ENCODE data around the gene NAGA. TPM values are rescaled to one million over a fixed set of nuclear protein-coding genes. Genes with fewer than 3 reads are reported as not detected.
"Not testable (repeated sequence)": the region's sequence is repeated elsewhere in the genome, so short reads cannot be mapped to it uniquely, and the experiment has no call there.

Gene NAGA
- total RNA-seq, 1 donor from 2014 or later, result 21.7 TPM

DNA sequence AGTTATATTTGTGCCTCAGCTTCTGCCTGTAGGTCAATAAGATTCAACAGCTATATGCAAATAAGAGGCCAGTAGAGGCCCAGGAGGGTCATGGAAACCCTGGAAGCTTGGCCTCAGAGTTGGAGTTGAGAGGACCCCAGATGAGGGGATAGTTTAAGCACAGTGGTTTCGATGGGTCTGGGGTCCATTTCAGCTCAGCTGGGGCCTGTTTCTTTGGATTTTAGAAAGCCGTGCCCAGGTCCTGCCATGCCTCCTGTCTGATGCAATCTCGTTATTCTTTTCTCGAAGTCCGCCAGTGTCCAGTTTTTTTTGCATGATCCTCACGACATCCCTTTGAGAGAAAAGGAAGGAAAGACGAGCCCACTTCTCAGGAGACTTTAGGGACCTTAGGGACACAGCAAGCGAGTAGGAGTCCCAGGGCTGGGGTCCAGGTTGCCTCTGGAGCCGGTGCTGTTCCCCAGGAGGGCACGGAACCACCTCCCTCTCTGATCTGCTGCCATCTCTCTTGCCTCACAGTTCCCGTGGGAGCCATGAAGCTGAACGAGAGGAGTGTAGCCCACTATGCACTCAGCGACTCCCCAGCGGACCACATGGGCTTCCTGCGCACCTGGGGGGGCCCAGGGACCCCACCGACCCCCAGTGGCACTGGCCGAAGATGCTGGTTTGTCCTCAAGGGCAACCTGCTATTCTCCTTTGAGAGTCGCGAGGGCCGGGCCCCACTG is 6.3 kb upstream of the NAGA start:
- DNase-seq (ENCODE audit: low read depth in 2 of 2), result no peak

DNA sequence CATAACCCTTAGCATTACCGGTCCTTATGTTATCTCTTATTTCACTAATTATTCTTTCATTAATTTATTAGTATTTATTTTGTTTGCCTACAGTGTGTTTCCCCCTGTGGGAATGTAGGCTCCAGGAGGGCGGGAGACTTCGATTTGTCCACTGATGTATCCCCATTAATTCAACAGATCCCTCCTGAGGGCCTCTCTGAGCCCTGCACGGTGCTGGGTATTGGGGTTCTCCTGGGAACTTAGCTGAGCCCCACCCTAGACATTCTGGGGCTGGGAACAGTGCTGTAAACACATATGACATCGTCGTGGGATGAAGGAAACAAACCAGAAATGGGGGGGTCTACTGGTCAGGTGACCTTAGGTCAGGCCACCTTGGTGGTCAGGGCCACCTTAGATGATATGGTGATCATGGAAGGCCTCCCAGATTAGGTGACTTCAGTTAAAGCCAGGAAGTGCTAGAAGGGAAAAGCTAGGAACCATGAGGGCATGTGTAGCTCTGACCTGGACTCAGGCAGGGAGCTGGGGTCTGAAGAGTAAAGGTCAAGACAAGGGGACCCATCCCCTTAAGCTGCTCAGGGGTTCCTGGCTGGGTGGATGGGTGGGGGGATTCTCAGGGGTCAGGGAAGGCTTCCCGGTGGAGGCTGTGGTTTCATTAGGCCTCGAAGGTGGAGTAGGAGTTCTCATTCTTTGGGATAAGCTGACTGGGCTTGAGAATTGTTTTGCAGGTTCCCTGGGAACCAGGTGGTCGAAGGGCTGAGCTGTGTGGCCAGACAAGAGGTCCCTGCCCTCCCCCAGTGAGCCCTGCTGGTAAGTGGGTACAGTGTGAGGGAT is 4.4 kb upstream of the NAGA start:
- DNase-seq (ENCODE audit: low read depth in 2 of 2), result peak in 1 of 2 donors; percentile 13

DNA sequence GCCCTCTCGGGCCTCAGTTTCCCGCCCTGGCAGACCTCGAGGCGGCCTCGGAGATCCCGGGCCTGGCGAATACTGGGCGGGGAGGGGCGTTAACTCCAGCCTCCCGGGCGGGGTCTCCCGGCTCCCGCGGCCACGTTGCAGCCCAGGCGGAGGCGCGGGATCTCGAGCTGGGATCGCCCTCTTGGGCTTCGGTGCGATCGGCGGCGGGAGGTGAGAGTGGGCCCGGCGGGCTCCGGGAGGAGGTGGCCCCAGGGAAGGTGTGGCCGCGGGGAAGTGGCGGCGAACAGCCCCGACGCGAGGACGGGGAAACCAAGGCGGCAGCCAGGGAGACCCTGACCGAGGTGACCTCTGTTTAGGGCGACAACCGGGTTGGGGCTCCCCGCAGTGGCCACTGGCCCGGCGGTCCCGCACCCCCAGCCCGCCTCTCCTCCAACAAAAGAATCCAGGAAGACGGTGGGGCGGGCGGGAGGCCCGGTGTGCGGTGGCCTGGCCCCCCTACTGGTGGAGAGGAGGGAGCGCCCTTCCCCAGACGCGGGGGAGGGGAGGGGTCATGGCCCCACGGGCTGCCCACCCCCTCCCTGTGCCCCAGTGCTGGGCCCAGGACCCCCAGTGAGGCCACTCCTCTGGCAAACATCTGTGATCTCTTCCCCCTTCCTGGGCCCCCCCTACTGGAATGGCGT is 3.7 kb upstream of the NAGA start, which contains the start of gene PHETA2:
TSS of gene PHETA2 (plus strand) at position 117 of the 680 bp plus-strand sequence. CDS start 3,046 bp downstream, outside the sequence.
- peak in 1 of 2 donors; percentile 65 for DNase-seq (ENCODE audit: low read depth in 2 of 2)

DNA sequence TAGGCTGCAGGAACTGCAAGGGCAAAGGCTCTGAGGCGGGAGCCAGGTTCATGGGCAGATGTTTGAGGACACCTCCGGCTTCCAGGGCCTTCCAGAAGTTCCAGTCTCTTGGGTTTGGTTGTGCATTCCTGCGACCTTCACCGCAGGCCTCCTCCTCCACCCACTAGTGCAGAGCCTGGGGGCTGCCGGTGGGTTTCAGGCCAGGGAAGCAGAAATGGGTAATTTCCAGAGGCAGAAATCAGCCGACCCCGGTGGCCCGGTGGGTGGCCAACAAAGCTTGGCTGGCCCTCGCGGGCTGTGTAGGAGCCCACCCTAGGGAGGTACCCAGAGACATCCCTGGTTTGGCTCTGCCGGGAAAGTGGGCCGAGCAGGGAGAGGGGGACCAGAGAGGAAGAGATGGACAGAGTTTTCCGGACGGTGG is 3.0 kb upstream of the NAGA start:
- no peak for DNase-seq (ENCODE audit: low read depth in 2 of 2)

DNA sequence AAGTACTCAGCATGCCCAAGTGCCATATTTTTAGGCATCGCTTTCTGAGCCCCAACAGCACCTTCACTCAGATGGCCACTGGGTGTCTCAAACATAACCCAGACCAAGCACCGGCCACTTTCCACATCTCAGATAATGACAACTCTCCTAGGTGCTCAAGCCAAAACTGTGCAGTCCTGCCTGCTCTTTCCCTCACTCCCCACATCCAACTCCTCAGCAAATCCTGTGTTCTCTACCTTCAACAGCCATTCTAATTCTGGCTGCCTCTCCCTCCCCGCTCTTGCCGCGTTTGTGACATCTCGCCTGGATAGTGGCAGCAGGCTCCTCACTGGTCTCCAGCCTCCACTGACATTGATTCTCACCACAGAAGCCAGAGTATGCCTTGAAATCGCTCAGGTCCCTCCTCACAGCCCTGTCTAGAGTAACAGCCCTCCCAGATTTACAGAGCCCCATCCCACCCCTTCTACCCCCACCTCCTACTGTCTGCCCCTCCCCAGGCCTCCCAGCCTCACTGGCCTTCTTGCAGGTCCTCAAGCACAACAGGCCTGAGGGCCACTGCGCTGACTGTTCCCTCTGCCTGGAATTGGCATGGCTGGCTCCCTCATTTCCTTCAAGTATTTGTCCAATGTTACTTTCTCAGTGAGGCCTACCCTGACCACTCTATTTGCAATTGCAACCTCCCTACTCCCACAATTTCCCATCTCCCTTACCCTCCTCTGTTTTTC is 2.2 kb upstream of the NAGA start:
- DNase-seq (ENCODE audit: low read depth in 2 of 2), result no peak

DNA sequence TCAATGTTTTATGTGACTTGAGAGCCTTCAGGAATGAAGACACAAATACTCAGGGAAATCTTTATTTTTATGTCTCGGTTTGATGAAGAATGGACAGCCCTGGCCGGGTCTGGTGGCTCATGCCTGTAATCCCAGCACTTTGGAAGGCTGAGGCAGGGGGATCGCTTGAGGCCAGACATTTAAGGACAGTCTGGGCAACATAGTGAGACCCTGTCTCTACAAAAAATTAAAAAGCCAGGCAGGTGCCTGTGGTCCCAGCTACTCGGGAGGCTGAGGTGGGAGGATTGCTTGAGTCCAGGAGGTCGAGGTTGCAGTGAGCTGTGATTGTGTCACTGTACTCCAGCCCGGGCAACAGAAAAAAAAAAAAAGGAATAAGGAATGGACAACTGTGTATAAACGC is 896 bp upstream of the NAGA start:
- not testable (repeated sequence) for DNase-seq (ENCODE audit: low read depth in 2 of 2)

DNA sequence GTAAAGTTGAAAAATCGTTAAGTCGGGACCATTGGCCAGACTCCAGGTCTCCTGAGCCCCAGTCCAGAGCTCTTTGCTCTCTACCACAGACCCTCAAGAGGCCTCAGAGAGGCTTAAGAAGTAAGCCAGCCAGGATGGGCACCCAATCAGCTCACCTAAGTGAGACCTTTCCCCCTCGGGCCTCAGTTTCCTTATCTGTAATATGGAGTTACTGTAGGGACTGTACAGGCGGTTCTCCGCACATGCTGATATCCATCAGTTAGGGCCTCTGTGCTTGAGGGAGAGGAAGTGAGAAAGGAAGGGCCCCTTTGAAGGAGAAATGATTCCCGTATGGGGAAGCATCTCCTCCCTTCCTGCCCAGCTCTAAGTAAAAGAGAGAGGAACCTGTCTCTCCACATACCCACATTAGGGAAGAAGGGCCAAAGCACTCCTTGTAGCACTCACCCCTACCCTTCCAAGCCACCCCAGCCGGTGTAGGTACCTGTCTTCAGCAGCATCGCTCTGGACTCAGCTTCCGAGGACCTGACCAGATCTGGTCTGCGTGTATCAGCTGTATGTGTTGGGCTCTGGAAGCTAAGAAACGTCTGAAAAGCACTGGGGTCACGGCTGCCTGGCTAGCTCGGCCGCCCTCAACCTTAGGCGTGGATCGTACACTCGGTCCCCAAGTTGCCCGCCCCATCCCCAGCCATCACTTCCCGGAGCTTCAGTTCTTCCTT is 653 bp downstream of the NAGA start:
- DNase-seq (ENCODE audit: low read depth in 2 of 2), result no peak

DNA sequence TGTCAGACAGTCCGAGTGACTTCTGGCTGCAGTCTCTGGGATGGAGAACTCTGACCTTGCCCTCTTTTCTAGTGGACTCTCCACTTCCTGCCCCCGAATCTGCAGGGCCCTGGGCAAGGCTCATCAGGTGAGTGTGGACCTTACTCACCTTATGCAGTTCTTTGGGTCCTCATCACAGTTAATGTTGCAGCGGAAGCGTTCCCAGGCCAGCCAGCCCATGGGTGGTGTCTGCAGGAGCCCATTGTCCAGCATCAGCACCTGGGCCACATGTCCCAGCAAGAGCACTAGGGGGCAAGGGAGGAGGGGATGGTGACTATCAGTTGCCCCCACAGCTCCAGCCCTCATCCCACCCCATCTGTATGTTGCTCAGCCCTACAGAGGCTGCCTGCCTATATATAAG is 2.3 kb downstream of the NAGA start:
- no peak for DNase-seq (ENCODE audit: low read depth in 2 of 2)

DNA sequence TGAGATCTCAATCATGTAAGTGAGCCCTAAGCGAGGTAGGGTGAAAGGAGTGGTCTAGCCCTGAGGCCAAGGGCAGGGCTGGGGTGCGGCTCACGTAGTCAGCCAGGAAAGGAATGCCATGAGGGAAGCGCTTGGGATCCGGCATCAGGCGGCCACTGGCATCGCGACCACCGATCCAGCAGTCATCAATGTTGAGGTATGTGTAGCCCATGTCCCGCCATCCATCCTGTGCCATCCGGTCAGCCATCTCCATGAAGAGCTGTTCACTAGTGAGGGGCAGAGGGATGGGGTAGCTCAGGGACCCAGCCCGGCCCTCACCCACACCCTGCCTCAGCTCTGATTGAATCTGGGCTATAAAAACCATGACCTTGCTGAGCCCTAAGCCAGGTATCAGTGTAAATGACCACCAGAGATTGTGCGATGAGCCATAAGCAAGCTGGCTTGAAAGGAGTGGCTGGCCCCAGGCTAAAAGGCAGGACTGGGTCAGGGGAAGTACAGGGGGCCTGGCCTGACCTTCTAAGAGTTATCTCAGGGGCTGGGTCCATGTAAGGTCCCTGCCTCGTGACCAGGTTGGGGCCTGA is 2.9 kb downstream of the NAGA start:
- DNase-seq (ENCODE audit: low read depth in 2 of 2), result no peak

DNA sequence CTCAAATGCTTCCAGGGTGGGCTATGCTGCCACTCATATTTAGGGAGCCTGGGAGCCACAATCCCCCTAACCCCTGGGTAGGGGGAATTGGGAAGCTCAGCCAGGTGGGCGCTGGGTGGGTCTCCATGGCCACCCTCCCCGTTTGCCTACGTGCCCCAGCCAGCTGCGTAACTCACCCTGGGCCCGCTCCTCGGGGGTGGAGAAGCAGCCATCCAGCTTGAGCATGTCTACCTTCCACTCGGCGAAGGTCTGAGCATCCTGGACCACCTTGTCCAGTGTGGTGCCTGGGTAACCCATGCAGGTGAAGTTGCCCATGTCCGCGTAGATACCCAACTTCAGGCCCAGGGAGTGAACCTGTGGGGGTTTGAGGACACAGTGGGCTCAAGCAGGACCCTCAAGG is 3.7 kb downstream of the NAGA start:
- DNase-seq (ENCODE audit: low read depth in 2 of 2), result no peak

DNA sequence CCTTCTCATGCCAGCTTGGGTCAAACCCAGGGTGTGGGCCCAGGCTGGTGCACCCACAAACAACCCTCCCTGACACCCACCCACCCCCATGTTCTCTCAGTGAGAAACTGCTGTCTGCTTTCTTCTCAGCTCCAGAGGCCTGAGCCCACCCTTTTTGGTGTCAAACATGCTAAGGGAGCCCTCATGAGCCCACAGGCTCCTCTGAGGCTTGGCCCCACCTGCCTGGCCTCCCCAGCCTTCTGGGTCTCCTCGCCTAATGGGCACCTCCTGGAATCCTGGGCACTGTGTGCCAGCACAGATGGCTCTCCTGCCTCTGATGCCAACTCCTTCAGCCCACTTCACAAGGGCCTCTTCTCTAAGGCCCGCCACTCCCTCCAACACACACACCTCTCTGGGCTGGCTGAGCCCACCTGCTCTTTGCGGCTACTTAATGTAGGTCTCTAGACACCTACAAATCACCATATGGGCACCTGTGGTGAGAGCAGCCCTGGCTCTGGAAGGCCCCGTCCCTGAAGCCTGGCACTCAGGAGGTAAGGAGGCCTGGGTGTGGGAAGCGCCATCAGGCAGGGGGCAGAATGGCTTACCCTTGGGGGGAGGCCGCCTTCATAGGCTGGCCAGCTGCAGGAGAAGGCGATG is 4.4 kb downstream of the NAGA start:
- DNase-seq (ENCODE audit: low read depth in 2 of 2), result no peak

DNA sequence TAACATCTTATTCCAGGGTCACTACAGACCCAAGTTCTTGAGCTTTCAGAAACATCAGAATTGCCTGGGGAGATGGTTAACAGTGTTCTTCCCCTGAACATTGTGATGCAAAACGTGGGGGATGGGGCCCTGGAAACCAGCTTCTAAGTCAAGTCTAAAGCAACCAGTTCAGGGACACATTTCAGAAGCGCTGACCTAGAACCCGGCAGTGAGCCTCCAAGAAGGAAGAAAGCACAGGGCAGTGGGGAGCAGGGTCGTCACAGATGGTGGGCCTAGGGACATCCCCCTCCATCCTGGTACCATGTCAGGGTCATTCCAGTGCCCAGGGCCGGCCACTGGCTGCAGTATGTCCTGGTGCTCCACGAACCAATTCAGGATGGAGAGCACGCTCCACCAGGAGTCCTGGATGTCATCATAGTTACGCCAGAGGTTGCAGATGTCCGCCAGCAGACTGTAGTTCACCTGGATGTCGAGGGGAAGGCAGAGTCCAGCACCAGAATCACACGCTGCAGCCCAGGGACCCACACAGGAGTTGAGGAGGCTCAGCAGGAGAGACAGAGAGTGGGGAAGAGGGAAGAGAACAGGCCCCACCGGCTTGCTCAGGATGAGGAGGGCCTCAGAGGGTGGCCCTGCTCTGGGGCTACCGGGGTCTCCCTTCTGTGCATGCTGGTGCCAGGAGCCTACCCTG is 5.0 kb downstream of the NAGA start:
- DNase-seq (ENCODE audit: low read depth in 2 of 2), result no peak

DNA sequence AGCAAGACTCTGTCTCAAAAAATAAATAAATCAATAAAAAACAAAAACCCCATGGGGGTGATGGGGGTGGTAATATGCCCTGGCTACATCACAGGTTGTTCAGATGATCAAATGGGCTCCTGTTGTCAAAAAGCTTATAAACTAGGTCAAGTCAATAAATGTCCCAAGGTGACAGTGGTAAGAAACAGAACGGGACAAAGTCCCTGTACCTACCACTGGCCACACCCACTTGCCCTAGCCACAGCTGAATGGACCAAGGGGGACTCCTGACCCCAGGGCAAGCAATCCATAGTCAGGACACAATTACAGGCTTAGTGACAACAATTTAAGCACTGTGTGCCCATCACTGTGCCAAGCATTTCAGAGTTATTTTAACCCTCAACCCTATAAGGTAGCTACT is 6.0 kb downstream of the NAGA start:
- DNase-seq (ENCODE audit: low read depth in 2 of 2), result no peak

DNA sequence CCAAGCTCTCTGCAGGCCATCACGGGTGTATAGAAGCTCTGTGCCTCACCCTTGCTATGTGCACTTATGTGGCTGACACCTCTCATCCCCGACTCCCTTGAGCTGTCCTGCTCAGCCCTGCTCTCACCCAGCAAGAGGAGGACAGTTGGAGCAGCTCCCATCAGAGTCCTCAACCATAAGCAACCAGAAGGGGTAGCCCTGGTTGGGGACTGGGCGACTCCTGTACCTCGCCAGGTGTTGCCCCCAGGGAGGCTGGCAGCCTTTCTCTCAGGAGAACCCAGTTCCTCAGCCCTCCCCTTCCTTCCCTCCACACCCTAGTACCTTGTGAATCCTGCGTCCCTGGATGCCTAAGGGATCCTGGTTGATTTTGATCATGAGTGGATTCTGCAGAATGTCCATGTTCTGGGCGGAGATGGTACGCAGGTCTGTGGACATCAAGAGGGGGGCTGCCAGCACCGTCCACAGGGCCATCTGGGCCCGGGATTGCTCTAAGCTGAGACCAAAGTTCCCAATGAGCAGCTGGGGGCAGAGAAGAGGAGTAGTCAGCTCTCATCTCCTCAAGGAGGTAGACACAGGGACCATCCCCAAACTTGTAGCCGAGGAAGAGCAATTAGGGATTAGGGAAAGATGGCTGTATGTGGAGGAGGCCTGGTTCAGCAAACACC is 8.0 kb downstream of the NAGA start:
- no peak for DNase-seq (ENCODE audit: low read depth in 2 of 2)

DNA sequence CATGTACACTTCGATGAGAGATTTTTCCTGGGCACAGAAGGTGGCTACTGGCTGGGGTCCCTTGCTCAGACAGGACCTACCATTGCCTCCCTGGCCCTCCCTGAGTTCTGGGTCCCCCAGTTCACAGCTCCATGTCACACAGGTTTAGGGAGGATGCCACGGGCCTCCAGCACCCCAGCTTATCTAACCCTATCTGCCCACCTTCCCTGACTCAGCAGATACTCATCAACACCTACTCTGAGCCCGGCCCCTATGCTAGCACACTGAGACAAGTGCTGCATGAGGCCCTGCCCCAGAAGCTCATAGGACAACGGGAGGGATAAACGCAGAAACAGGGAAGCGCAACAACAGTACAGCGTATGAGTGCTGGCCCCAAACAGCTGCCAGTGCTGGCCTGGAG is 9.6 kb downstream of the NAGA start:
- DNase-seq (ENCODE audit: low read depth in 2 of 2), result no peak

DNA sequence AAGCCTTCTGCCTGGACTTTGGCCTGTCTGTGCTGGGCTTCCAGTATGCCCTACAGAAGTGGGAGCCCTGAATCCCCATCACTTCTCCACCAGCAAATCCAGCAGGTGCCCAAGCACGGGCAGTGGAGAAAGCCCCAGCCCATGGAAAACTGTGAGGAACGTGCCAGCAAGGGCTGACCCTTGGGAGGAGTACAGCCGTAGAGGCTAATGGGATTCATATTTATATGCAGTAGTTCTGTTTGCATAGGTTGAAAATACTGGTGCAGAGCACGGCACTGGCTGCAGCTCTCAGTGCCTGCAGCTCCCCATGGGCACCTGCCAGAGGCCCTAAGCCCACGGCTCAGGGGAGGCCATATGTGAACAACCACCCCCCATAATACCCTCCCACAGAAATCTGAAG is 10.1 kb downstream of the NAGA start:
- no peak for DNase-seq (ENCODE audit: low read depth in 2 of 2)

DNA sequence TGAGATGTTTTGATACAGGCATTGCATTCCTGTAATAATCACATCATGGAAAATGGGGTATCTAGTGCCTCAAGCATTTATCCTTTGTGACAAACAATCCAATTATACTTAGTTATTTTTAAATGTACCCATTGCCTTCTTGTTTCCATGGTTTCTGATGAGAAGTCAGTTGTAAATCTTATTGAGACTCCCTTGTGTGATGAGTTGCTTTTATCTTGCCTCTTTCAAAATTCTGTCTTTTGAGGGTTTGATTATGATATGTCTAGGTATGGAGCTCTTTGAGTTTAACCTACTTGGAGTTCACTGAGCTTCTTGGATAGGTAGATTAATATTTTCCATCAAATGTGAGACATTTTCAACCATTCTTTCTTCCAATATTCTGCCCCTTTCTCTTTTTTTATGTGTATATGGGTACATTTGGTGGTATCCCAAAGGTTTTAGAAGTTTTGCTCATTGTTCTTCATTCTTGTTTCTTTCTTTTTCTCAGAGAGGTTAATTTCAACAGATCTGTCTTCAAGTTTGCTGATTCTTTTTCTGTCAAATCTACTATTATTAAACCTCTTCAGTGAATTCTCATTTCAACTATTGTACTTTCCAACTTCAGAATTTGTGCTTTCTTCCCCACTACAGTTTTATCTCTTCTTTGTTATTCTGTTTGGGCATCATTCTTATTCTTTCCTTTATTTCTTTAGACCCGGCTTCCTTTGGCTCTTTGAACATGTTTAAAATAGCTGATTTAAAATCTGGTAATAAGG is 13.7 kb downstream of the NAGA start:
- DNase-seq (ENCODE audit: low read depth in 2 of 2), result no peak

DNA sequence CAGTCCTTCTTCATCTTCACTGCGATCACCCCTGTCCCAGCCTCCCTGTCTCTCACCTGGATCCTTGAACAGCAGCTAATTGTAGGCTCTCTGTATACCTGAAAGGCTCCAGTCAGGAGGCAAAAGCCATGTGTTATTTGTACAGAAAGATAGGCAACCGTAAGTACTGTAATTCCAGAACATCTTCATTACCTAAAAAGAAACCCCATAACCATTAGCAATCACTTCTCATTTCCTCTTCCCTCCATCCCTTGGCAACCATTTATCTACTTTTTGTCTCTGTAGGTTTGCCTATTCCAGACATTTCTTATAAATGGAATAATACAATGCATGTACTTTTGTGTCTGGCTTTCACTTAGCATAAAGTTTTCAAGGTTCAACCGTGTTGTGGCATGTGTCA is 17.8 kb downstream of the NAGA start:
- DNase-seq (ENCODE audit: low read depth in 2 of 2), result no peak
